K562 (cell line): ENCODE results near the gene GPR3. TPM values are rescaled to one million over a fixed set of nuclear protein-coding genes. Genes with fewer than 3 reads are reported as not detected.

Source experiments
- CBFB ChIP-seq: sonication (generic); formaldehyde crosslinking; IDR thresholded peaks from 2 replicates; pipeline ENCODE4 v1.4.0; 2020; ENCODE audit warnings: mild to moderate bottlenecking, missing genetic modification reagents
- CBX1 ChIP-seq: sonication (generic); IDR thresholded peaks from 2 replicates; pipeline ENCODE4 v1.6.1; 2016; ENCODE audit warnings: antibody characterized with exemption, low read depth, mild to moderate bottlenecking
- CREM ChIP-seq: IDR thresholded peaks from 2 replicates; pipeline ENCODE4 v1.6.1; 2014; ENCODE audit warnings: antibody characterized with exemption, low read depth
- ETV5 ChIP-seq: sonication (generic); formaldehyde crosslinking; IDR thresholded peaks from 2 replicates; pipeline ENCODE4 v1.4.0; 2020; ENCODE audit warnings: low read depth, mild to moderate bottlenecking, missing genetic modification reagents
- GABPB2 ChIP-seq: fragments of 250-450 bp; sonication (Bioruptor Pico); conservative IDR thresholded peaks from 2 replicates; pipeline ENCODE4 v1.5.1; 2021; ENCODE audit warnings: mild to moderate bottlenecking
- HMGN3 ChIP-seq: IDR thresholded peaks from 2 replicates; pipeline ENCODE4 v1.6.1; 2011; ENCODE audit warnings: borderline replicate concordance, low read depth, mild to moderate bottlenecking, mixed read lengths, low read length; ENCODE audit not compliant: insufficient read length; ENCODE audit errors: extremely low read depth
- LCOR ChIP-seq: sonication (generic); formaldehyde crosslinking; IDR thresholded peaks from 2 replicates; pipeline ENCODE4 v1.8.0; 2022; ENCODE audit warnings: mild to moderate bottlenecking, missing genetic modification reagents
- MECOM ChIP-seq: fragments of 250-450 bp; sonication (Bioruptor Pico); IDR thresholded peaks from 2 replicates; pipeline ENCODE4 v1.8.0; 2022; ENCODE audit warnings: inconsistent platforms
- PYGO2 ChIP-seq: fragments of 450-650 bp; IDR thresholded peaks from 2 replicates; pipeline ENCODE4 v1.6.1; 2016; ENCODE audit warnings: mild to moderate bottlenecking, missing genetic modification characterization, moderate library complexity, missing compliant biosample characterization
- RAD51 ChIP-seq: fragments of 450-650 bp; IDR thresholded peaks from 2 replicates; pipeline ENCODE4 v1.7.1; 2016; ENCODE audit warnings: low read depth, mild to moderate bottlenecking, borderline replicate concordance
- SMAD4 ChIP-seq: fragments of 250-450 bp; sonication (Bioruptor Pico); conservative IDR thresholded peaks from 2 replicates; pipeline ENCODE4 v1.8.0; 2021; ENCODE audit warnings: inconsistent platforms, mild to moderate bottlenecking, moderate library complexity
- SMARCA4 ChIP-seq: fragments of 450-650 bp; IDR thresholded peaks from 2 replicates; pipeline ENCODE4 v1.6.1; 2016
- SREBF2 ChIP-seq: sonication (generic); formaldehyde crosslinking; IDR thresholded peaks from 2 replicates; pipeline ENCODE4 v1.4.0; 2020; ENCODE audit warnings: mild to moderate bottlenecking, missing genetic modification reagents
- TAF9B ChIP-seq: fragments of 450-650 bp; IDR thresholded peaks from 2 replicates; pipeline ENCODE4 v1.6.1; 2018; ENCODE audit warnings: mild to moderate bottlenecking; ENCODE audit not compliant: partially characterized antibody
- TCF3 ChIP-seq: sonication (generic); formaldehyde crosslinking; IDR thresholded peaks from 2 replicates; pipeline ENCODE4 v1.4.0; 2020; ENCODE audit warnings: mild to moderate bottlenecking, missing genetic modification reagents
- TGIF2 ChIP-seq: sonication (generic); formaldehyde crosslinking; IDR thresholded peaks from 2 replicates; pipeline ENCODE4 v1.8.1; 2022; ENCODE audit warnings: mild to moderate bottlenecking, missing genetic modification reagents, moderate library complexity
- XRCC4 ChIP-seq: IDR thresholded peaks from one replicate; pipeline ENCODE4 v1.6.1; 2011; ENCODE audit not compliant: insufficient read depth, insufficient read length; ENCODE audit errors: extremely low read depth
- YBX1 ChIP-seq: fragments of 450-650 bp; IDR thresholded peaks from 2 replicates; pipeline ENCODE4 v1.7.1; 2016; ENCODE audit warnings: mild to moderate bottlenecking
- ZC3H4 ChIP-seq: sonication (generic); formaldehyde crosslinking; IDR thresholded peaks from 2 replicates; pipeline ENCODE4 v1.9.0; 2021; ENCODE audit warnings: missing genetic modification reagents, borderline replicate concordance
- ZNF134 ChIP-seq: fragments of 250-450 bp; sonication (Bioruptor Pico); conservative IDR thresholded peaks from 2 replicates; pipeline ENCODE4 v1.4.0; 2020
- ZNF316 ChIP-seq: fragments of 450-650 bp; IDR thresholded peaks from 2 replicates; pipeline ENCODE4 v1.6.1; 2016
- polyA plus RNA-seq, 8 experiments: library from polyadenylated mRNA; depleted of rRNA in 4 of 8; stranded (reverse) in 5 of 8; unstranded in 3 of 8; fragments of >200 nt; fragmentation: Nextera tagmentation in 2 of 8; fragmentation: Illumina TruSeq in 1 of 8; extraction: Ambion mirVana in 2 of 8; extraction: Trizol in 1 of 8; gene quantifications; 2 replicates each; pipeline versions ENCODE4 v1.2.1 to v1.2.3, GENCODE V29; 2011 to 2014; ENCODE audit warnings: inconsistent platforms in 1 of 8, missing spikeins in 1 of 8
- total RNA-seq, 7 experiments: library from RNA; depleted of rRNA in 6 of 7; stranded (reverse); fragments of >200 nt in 6 of 7; fragmentation: Illumina TruSeq in 2 of 7; extraction: Trizol in 2 of 7; gene quantifications; 2 replicates each; pipeline versions ENCODE4 v1.2.1 to v1.2.3, GENCODE V29; 2011 to 2021; ENCODE audit warnings: low replicate concordance in 1 of 7
- TF ChIP-seq, protein P1 (sequence below): IDR thresholded peaks from 2 replicates; pipeline ENCODE4 v1.6.1; 2011; ENCODE audit not compliant: insufficient read length; ENCODE audit errors: extremely low read depth
- TF ChIP-seq, protein P2 (sequence below), 2 experiments: fragments of 450-650 bp in 1 of 2; sonication (generic) in 1 of 2; formaldehyde crosslinking; conservative IDR thresholded peaks; 2 replicates each; pipeline versions ENCODE4 v1.4.0 to v1.8.1; 2020 to 2022; ENCODE audit warnings: mild to moderate bottlenecking in 1 of 2, missing genetic modification reagents in 1 of 2
- TF ChIP-seq, protein P3 (sequence below): IDR thresholded peaks from 3 replicates; pipeline ENCODE4 v1.6.1; 2011; ENCODE audit warnings: borderline replicate concordance, mild to moderate bottlenecking; ENCODE audit not compliant: insufficient read length, insufficient read depth
- TF ChIP-seq, protein P4 (sequence below): sonication (generic); formaldehyde crosslinking; IDR thresholded peaks from 2 replicates; pipeline ENCODE4 v1.8.1; 2023; ENCODE audit warnings: mild to moderate bottlenecking, missing genetic modification reagents

GPR3 gene
- total and polyA plus RNA-seq, 9 of the 15 experiments (the other 6 are each of a cell fraction or from before 2014, with no cell fraction given) = 0.24 to 11.5 (median 3.7) TPM

DNA sequence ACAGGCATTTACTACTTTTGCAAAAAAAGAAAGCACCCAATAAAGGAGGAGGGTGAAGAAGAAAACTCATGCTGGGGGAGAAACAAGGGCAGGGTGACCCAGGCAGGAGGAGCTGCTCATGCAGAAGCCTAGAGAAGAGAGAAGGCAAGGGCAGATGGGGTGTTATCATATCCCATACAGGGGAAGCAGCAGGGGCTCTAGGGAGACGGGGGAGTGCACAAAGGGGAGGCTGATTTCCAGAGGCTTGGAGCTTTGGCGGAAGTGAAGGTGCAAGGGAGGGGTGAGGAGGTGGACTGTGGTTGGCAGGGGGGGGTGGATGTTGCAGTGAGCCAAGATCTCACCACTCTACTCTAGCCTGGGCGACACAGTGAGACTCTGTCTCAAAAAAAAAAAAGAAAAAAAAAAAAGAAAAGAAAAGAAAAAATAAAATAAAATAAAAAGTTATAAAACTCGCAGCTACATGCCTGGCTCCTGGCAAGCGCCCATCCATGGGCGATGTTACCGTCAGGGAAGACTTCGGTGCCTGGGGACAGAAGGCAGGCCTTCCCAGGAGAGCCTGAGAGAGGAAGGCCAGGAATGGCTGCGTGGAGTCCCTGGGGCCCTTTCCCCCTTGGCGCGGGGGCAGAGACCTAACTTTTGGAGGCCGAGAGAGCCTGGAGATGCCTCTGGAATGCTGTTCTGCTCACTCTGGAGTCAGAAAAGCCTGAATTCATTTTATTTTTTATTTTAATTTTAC, 14.5 kb upstream of the GPR3 start (continued):
- no peak for TF ChIP-seq ZC3H4 (CRISPR knock-in tag)
- no peak for TF ChIP-seq TGIF2 (CRISPR knock-in tag)
- TF ChIP-seq HMGN3 = no peak
- TF ChIP-seq, protein P1, sequence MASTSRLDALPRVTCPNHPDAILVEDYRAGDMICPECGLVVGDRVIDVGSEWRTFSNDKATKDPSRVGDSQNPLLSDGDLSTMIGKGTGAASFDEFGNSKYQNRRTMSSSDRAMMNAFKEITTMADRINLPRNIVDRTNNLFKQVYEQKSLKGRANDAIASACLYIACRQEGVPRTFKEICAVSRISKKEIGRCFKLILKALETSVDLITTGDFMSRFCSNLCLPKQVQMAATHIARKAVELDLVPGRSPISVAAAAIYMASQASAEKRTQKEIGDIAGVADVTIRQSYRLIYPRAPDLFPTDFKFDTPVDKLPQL = no peak
- TF ChIP-seq CBX1 = no peak
- TF ChIP-seq, protein P2, sequence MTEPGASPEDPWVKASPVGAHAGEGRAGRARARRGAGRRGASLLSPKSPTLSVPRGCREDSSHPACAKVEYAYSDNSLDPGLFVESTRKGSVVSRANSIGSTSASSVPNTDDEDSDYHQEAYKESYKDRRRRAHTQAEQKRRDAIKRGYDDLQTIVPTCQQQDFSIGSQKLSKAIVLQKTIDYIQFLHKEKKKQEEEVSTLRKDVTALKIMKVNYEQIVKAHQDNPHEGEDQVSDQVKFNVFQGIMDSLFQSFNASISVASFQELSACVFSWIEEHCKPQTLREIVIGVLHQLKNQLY (CRISPR knock-in tag; conservative IDR thresholded peaks at IDR 0.05) = no peak
- peak; percentile 51 for TF ChIP-seq SMARCA4
- TF ChIP-seq GABPB2 = no peak
- no peak for TF ChIP-seq RAD51
- no peak for TF ChIP-seq ZNF134 (CRISPR knock-in tag)
- no peak for TF ChIP-seq PYGO2 (tag)
- TF ChIP-seq SMAD4 = no peak
- no peak for TF ChIP-seq TAF9B
- no peak for TF ChIP-seq LCOR (CRISPR knock-in tag)
- peak; percentile 50; the same call in 1 of the 2 replicates for TF ChIP-seq ETV5
- no peak for TF ChIP-seq YBX1
- TF ChIP-seq XRCC4 = no peak
- no peak for TF ChIP-seq SREBF2 (CRISPR knock-in tag)
- TF ChIP-seq CREM = no peak
- no peak for TF ChIP-seq CBFB
- TF ChIP-seq ZNF316 = no peak
- peak; percentile 51 for TF ChIP-seq TCF3 (CRISPR knock-in tag)
- TF ChIP-seq, protein P3, sequence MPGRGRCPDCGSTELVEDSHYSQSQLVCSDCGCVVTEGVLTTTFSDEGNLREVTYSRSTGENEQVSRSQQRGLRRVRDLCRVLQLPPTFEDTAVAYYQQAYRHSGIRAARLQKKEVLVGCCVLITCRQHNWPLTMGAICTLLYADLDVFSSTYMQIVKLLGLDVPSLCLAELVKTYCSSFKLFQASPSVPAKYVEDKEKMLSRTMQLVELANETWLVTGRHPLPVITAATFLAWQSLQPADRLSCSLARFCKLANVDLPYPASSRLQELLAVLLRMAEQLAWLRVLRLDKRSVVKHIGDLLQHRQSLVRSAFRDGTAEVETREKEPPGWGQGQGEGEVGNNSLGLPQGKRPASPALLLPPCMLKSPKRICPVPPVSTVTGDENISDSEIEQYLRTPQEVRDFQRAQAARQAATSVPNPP = no peak
- TF ChIP-seq, protein P4, sequence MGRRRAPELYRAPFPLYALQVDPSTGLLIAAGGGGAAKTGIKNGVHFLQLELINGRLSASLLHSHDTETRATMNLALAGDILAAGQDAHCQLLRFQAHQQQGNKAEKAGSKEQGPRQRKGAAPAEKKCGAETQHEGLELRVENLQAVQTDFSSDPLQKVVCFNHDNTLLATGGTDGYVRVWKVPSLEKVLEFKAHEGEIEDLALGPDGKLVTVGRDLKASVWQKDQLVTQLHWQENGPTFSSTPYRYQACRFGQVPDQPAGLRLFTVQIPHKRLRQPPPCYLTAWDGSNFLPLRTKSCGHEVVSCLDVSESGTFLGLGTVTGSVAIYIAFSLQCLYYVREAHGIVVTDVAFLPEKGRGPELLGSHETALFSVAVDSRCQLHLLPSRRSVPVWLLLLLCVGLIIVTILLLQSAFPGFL = no peak
- TF ChIP-seq MECOM (CRISPR knock-in tag) = no peak
